GM12878 (cell line): ENCODE measurements around the gene NAA60. TPM values are rescaled to one million over a fixed set of nuclear protein-coding genes. Genes with fewer than 3 reads are reported as not detected.

Experiments
- ATAC-seq: fragments of 200-7000 bp; cut with Tn5 transposase; 3 replicates; pipeline ENCODE4 v1.9.1; 2020; ENCODE audit warnings: mild to moderate bottlenecking, moderate library complexity
- BruUV-seq: library from RNA; stranded (reverse); fragments of 400-500 nt; replicated peaks from 2 replicates; lab custom pipeline; 2021; lab: Mats Ljungman, UMichigan
- CTCF ChIA-PET: fragments of 300-600 bp; sonication (Branson Sonifier 250); formaldehyde crosslinking; extraction: SDS; loops from one replicate; lab custom pipeline; 2021; ENCODE audit warnings: inconsistent platforms; lab: Yijun Ruan, JAX
- POLR2A ChIA-PET: fragments of 350-600 bp; formaldehyde crosslinking; extraction: SDS; loops from one replicate; lab custom pipeline; 2021; ENCODE audit warnings: inconsistent platforms; lab: Charles Lee
- RAD21 ChIA-PET: fragments of 300-600 bp; sonication (Branson Sonifier 250); formaldehyde crosslinking; loops from one replicate; lab custom pipeline; 2023; ENCODE audit warnings: antibody characterized with exemption; ENCODE audit not compliant: unreplicated experiment; lab: Charles Lee
- SMC1A ChIA-PET: fragments of 300-600 bp; sonication (Branson Sonifier 250); formaldehyde crosslinking; loops from one replicate; lab custom pipeline; 2023; ENCODE audit not compliant: unreplicated experiment, uncharacterized antibody; lab: Charles Lee
- DNase-seq: peaks from one replicate; pipeline ENCODE4 v3.0.0-alpha.2; 2011; ENCODE audit warnings: low read depth, low spot score
- FAIRE-seq: peaks from 3 replicates; lab custom pipeline; 2011; peaks lifted over from hg19 to GRCh38; lab: Jason Lieb, UNC
- H2AFZ ChIP-seq: 2 replicates; pipeline ENCODE4 v1.6.0; 2011; ENCODE audit warnings: low read depth, low read length, control low read depth; ENCODE audit not compliant: control insufficient read depth
- H3K27ac ChIP-seq: 2 replicates; pipeline ENCODE4 v1.5.1; 2011; ENCODE audit warnings: control low read depth; ENCODE audit not compliant: control insufficient read depth, insufficient read depth
- H3K27me3 ChIP-seq, 2 experiments: replicated peaks in 1 of 2; 2 replicates each; pipeline versions ENCODE4 v1.6.0 to v1.6.1; 2011; ENCODE audit warnings: low read length in 1 of 2; ENCODE audit not compliant: control insufficient read depth in 2 of 2, insufficient read depth in 2 of 2
- H3K36me3 ChIP-seq, 2 experiments: 2 replicates each; pipeline ENCODE4 v1.5.1; 2011; ENCODE audit warnings: low read length in 1 of 2; ENCODE audit not compliant: control insufficient read depth in 2 of 2, insufficient read depth in 2 of 2
- H3K4me1 ChIP-seq: 2 replicates; pipeline ENCODE4 v1.6.1; 2011; ENCODE audit warnings: mild to moderate bottlenecking, low read length, moderate library complexity, mixed read lengths; ENCODE audit not compliant: control insufficient read depth, insufficient read depth
- H3K4me2 ChIP-seq: 2 replicates; pipeline ENCODE4 v1.6.0; 2011; ENCODE audit warnings: control low read depth; ENCODE audit not compliant: control insufficient read depth, insufficient read depth
- H3K4me3 ChIP-seq: fragments of 200-600 bp; sonication (generic); 2 replicates; pipeline ENCODE4 v1.5.1; 2016
- H3K79me2 ChIP-seq: 2 replicates; pipeline ENCODE4 v1.6.0; 2011; ENCODE audit warnings: low read length; ENCODE audit not compliant: control insufficient read depth, insufficient read depth
- H3K9ac ChIP-seq: 2 replicates; pipeline ENCODE4 v1.8.0; 2011; ENCODE audit warnings: low read length, control low read depth, mixed read lengths; ENCODE audit not compliant: control insufficient read depth, insufficient read depth
- H3K9me3 ChIP-seq: replicated peaks from 3 replicates; pipeline ENCODE4 v1.5.1; 2011; ENCODE audit warnings: mild to moderate bottlenecking, low read length; ENCODE audit not compliant: control insufficient read depth, insufficient read depth
- H4K20me1 ChIP-seq: 2 replicates; pipeline ENCODE4 v1.6.0; 2011; ENCODE audit not compliant: control insufficient read depth, insufficient read depth
- BHLHE40 ChIP-seq, 2 experiments: fragments of 450-650 bp in 1 of 2; IDR thresholded peaks; 2 replicates each; pipeline ENCODE4 v1.6.1; 2011 to 2017; ENCODE audit warnings: low read depth in 2 of 2, borderline replicate concordance in 1 of 2, improper control_type of control experiment in 1 of 2, low read length in 1 of 2, mild to moderate bottlenecking in 1 of 2
- EGR1 ChIP-seq, 2 experiments: IDR thresholded peaks; 1 replicate in 1 of 2; 2 replicates in 1 of 2; pipeline ENCODE4 v1.6.1; 2011 to 2012; ENCODE audit warnings: low read depth in 2 of 2, low read length in 2 of 2, borderline replicate concordance in 1 of 2, mild to moderate bottlenecking in 1 of 2, moderate library complexity in 1 of 2
- ELK1 ChIP-seq: IDR thresholded peaks from 2 replicates; pipeline ENCODE4 v1.6.1; 2012; ENCODE audit warnings: low read depth, low read length, improper control_type of control experiment
- EP300 ChIP-seq, 2 experiments: fragments of 150-350 bp in 1 of 2; IDR thresholded peaks; 2 replicates each; pipeline ENCODE4 v1.6.1; 2011 to 2012; ENCODE audit warnings: low read depth in 2 of 2, low read length in 2 of 2, borderline replicate concordance in 1 of 2, improper control_type of control experiment in 1 of 2, inconsistent platforms in 1 of 2; ENCODE audit not compliant: control insufficient read depth in 1 of 2
- FOS ChIP-seq: IDR thresholded peaks from 3 replicates; pipeline ENCODE4 v1.6.1; 2011; ENCODE audit warnings: borderline replicate concordance; ENCODE audit not compliant: insufficient read length; ENCODE audit errors: extremely low read depth
- HDAC6 ChIP-seq: fragments of 200-600 bp; sonication (generic); IDR thresholded peaks from one replicate; pipeline ENCODE4 v1.8.0; 2017; ENCODE audit warnings: antibody characterized with exemption; ENCODE audit not compliant: unreplicated experiment
- KDM1A ChIP-seq: fragments of 200-600 bp; sonication (generic); IDR thresholded peaks from 2 replicates; pipeline ENCODE4 v1.6.1; 2016; ENCODE audit warnings: borderline replicate concordance
- PAX5 ChIP-seq: IDR thresholded peaks from 2 replicates; pipeline ENCODE4 v1.6.1; 2011; ENCODE audit warnings: low read depth, low read length, borderline replicate concordance
- SUZ12 ChIP-seq: fragments of 200-600 bp; sonication (generic); IDR thresholded peaks from one replicate; pipeline ENCODE4 v1.6.1; 2018; ENCODE audit warnings: antibody characterized with exemption, mild to moderate bottlenecking; ENCODE audit not compliant: unreplicated experiment
- TCF12 ChIP-seq: IDR thresholded peaks from 2 replicates; pipeline ENCODE4 v1.6.1; 2011; ENCODE audit warnings: low read depth, mild to moderate bottlenecking, low read length
- ZBED1 ChIP-seq: IDR thresholded peaks from 2 replicates; pipeline ENCODE4 v1.6.1; 2016; ENCODE audit warnings: borderline replicate concordance
- WGBS: methylation state at CpG from one replicate; pipeline ENCODE4 v1.1.6; 2016; ENCODE audit warnings: low lambda C conversion rate; ENCODE audit not compliant: insufficient replicate concordance, insufficient coverage; ENCODE audit errors: missing lambda C conversion rate; 5-methylcytosine and 5-hydroxymethylcytosine counted together
- in situ Hi-C: fragments of 300-500 bp; cut with MboI; formaldehyde crosslinking; loops from 9 replicates; pipeline ENCODE4 v1.14.3; 2018; ENCODE audit warnings: mixed read lengths
- intact Hi-C: fragments of 100-400 bp; cut with micrococcal nuclease; formaldehyde crosslinking; loops from one replicate; pipeline ENCODE4 v1.14.2; 2022; ENCODE audit not compliant: unreplicated experiment
- polyA plus RNA-seq, 11 experiments: library from polyadenylated mRNA; depleted of rRNA in 4 of 11; unstranded in 6 of 11; stranded (reverse) in 5 of 11; fragments of >200 nt; fragmentation: Nextera tagmentation in 4 of 11; fragmentation: Illumina TruSeq in 1 of 11; extraction: Ambion mirVana in 4 of 11; extraction: Trizol in 1 of 11; gene quantifications; 1 replicate in 1 of 11; 2 replicates in 10 of 11; pipeline versions ENCODE4 v1.2.1 to v1.2.3, GENCODE V29; 2011 to 2016; ENCODE audit warnings: inconsistent platforms in 2 of 11, missing spikeins in 2 of 11, low read depth in 1 of 11
- total RNA-seq, 4 experiments: library from RNA; depleted of rRNA in 3 of 4; stranded (reverse); fragments of >200 nt in 3 of 4; fragmentation: Illumina TruSeq in 1 of 4; extraction: Trizol in 1 of 4; gene quantifications; 2 replicates each; pipeline versions ENCODE4 v1.2.1 to v1.2.3, GENCODE V29; 2013 to 2021

Gene NAA60
- total and polyA plus RNA-seq, 10 of the 15 experiments (the other 5 are each of a cell fraction or from before 2014, with no cell fraction given) = 6.2 to 43.1 (median 34.6) TPM

GRCh38 chr16:3528406-3528805 lies 84.9 kb downstream of the NAA60 start:
- H3K9ac ChIP-seq = no peak overlapping the region
- no peaks in the 10 kb centered on the region for H3K79me2 ChIP-seq
- WGBS = 72% methylated on average over 2 of the region's 2 CpGs
- H3K4me3 ChIP-seq = no peak overlapping the region
- H3K27ac ChIP-seq = no peak overlapping the region
- H4K20me1 ChIP-seq = no peaks in the 10 kb centered on the region
- H3K4me1 ChIP-seq = no peaks in the 10 kb centered on the region
- TF ChIP-seq PAX5 = no peak
- TF ChIP-seq FOS = no peak
- no peak for TF ChIP-seq ELK1
- TF ChIP-seq HDAC6 = no peak
- no peak for TF ChIP-seq BHLHE40 (IDR thresholded peaks at IDR 0.05; ENCODE audit: borderline replicate concordance in 1 of 2, low read depth in 2 of 2, low read length in 1 of 2)
- no peak for TF ChIP-seq ZBED1
- no peak for TF ChIP-seq EGR1 (IDR thresholded peaks at IDR 0.05; ENCODE audit: borderline replicate concordance in 1 of 2, low read depth in 2 of 2, low read length in 2 of 2)
- TF ChIP-seq KDM1A = no peak
- no peak for TF ChIP-seq TCF12
- no peak for TF ChIP-seq EP300 (IDR thresholded peaks at IDR 0.05; ENCODE audit: borderline replicate concordance in 1 of 2, control insufficient read depth in 1 of 2, low read depth in 2 of 2, low read length in 2 of 2)
- no peak for TF ChIP-seq SUZ12
- TF ChIP-seq, all 136 proteins: peak for 0
- intact Hi-C loops = no loop called here
- Histone ChIP-seq H2AFZ (no peak overlapping the region), H3K36me3 (no peaks in the 10 kb centered on the region), H3K9me3 (no peaks in the 10 kb centered on the region), H3K4me2 (no peak overlapping the region), H3K27me3 (no peaks in the 10 kb centered on the region)
- in situ Hi-C loops = no loop called here
- no TSS peak for BruUV-seq
- RAD21 ChIA-PET = no interaction called here
- SMC1A ChIA-PET = no interaction called here
- no peak for DNase-seq
- no peak for FAIRE-seq
- CTCF ChIA-PET = no interaction called here
- POLR2A ChIA-PET = no interaction called here
- ATAC-seq = no peak
